Left lobe of liver (tissue), 2 donors: ENCODE data around the gene ELF1. TPM values are rescaled to one million over a fixed set of nuclear protein-coding genes. Genes with fewer than 3 reads are reported as not detected.
"Not testable (repeated sequence)": the region's sequence is repeated elsewhere in the genome, so short reads cannot be mapped to it uniquely, and the experiment has no call there.

Experiments used
- ATAC-seq: fragments of 200-7000 bp; cut with Tn5 transposase; one replicate; pipeline ENCODE4 v1.9.1; 2020; ENCODE audit warnings: mild to moderate bottlenecking, moderate library complexity
- DNase-seq: peaks from one replicate; pipeline ENCODE4 v3.0.0-alpha.2; 2020; ENCODE audit warnings: low spot score
- total RNA-seq: library from RNA; stranded (reverse); gene quantifications from one replicate; pipeline ENCODE4 v1.2.1, GENCODE V29; 2021
- donor health status: DM: no; HTN: no; CAD: no; lungs with moderate emphysema.
- donor health status: DM: no; HTN: yes; CAD: no.

ELF1 gene
- total RNA-seq, 1 donor from 2014 or later, result 22.2 TPM

GRCh38 chr13:40960716-40961115 is 58.4 kb downstream of the ELF1 start:
- ATAC-seq (no peak), DNase-seq (no peak)

GRCh38 chr13:40958655-40959054 is 60.5 kb downstream of the ELF1 start:
- DNase-seq (no peak), ATAC-seq (no peak)

- ATAC-seq (no peak), DNase-seq (no peak)
Measured at GRCh38 chr13:40946485-40946884, 72.6 kb downstream of the ELF1 start.

- ATAC-seq, result no peak
- no peak for DNase-seq
Measured at GRCh38 chr13:40943073-40943472, 76.0 kb downstream of the ELF1 start.

- DNase-seq (peak; percentile 48), ATAC-seq (peak; percentile 47)
Measured at GRCh38 chr13:40941581-40941980, 77.5 kb downstream of the ELF1 start.

GRCh38 chr13:40940841-40941240 is 78.3 kb downstream of the ELF1 start:
- ATAC-seq, result peak; percentile 32

GRCh38 chr13:40933508-40934204 is 85.5 kb downstream of the ELF1 start:
- ATAC-seq (no peak), DNase-seq (no peak)

More at GRCh38 chr13:40940841-40941240, 78.3 kb downstream of the ELF1 start:
- DNase-seq, result no peak

- no peak for ATAC-seq
Measured at GRCh38 chr13:40932252-40932651, 86.9 kb downstream of the ELF1 start.

GRCh38 chr13:40931719-40932118 is 87.4 kb downstream of the ELF1 start:
- DNase-seq (no peak), ATAC-seq (no peak)

More at GRCh38 chr13:40932252-40932651, 86.9 kb downstream of the ELF1 start:
- no peak for DNase-seq

GRCh38 chr13:40929883-40930282 is 89.2 kb downstream of the ELF1 start:
- not testable (repeated sequence) for ATAC-seq, DNase-seq

GRCh38 chr13:40928980-40929379 is 90.1 kb downstream of the ELF1 start:
- no peak for DNase-seq
- no peak for ATAC-seq

GRCh38 chr13:40927929-40928328 is 91.2 kb downstream of the ELF1 start:
- DNase-seq (no peak), ATAC-seq (no peak)

- DNase-seq (no peak), ATAC-seq (no peak)
Measured at GRCh38 chr13:40923867-40924266, 95.2 kb downstream of the ELF1 start.

GRCh38 chr13:40922437-40923040 is 96.6 kb downstream of the ELF1 start:
- DNase-seq, result peak; percentile 75

GRCh38 chr13:40920826-40921225 is 98.3 kb downstream of the ELF1 start:
- ATAC-seq, result no peak
- DNase-seq, result no peak

More at GRCh38 chr13:40922437-40923040, 96.6 kb downstream of the ELF1 start:
- ATAC-seq, result peak; percentile 63

- DNase-seq, ATAC-seq: not testable (repeated sequence)
Measured at GRCh38 chr13:40919901-40920300, 99.2 kb downstream of the ELF1 start.

- ATAC-seq, result no peak
- DNase-seq, result no peak
Measured at GRCh38 chr13:40916207-40916998, 102.7 kb downstream of the ELF1 start.

GRCh38 chr13:40914863-40915262 is 104.3 kb downstream of the ELF1 start:
- ATAC-seq, result peak; percentile 18
- not testable (repeated sequence) for DNase-seq

- DNase-seq, result no peak
- no peak for ATAC-seq
Measured at GRCh38 chr13:40911341-40911740, 107.8 kb downstream of the ELF1 start.

GRCh38 chr13:40910324-40911050 is 108.6 kb downstream of the ELF1 start:
- no peak for ATAC-seq
- no peak for DNase-seq
